NCI-H2107 (cell line): ENCODE measurements around the gene ADISSP.

Source experiments
- DNase-seq: peaks from one replicate; lab custom pipeline; 2025; lab: John Stamatoyannopoulos, UW

ADISSP gene

DNA sequence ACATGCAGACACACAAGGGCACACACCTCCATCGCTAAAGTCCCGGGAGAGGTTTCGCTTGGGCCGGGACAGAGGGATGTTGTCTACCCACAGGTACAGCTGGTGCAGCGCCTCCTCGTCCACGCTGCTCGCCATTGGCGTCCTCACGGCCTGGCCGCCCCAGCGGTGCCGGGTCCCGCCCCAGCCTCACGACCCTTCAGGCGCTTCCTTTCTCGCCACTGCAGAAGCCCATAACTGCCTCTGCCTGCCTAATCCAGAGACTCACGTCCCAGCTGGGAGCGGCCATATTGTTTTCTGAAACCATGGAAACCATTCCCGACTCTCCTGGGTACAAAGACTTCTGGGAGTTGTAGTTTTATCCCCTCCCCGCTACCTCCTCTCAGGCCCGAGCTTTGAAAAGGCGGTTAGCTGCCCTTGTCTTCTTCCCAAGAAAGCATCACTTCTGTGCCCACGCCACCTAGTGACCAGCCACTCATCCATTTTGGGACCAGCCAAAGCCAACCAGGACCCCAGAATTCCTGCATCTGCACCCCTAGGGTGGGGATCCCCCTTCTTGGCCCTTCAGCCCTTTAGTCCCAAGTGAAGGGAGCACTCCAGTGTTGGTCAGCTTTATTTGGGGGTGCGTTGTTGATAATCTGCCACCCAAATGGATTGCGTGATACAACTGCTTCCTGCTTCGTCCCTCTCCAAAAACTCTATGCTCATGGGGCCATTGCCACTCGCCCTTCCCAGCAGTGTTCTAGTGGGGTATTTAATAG is 13.8 kb upstream of the ADISSP start, which contains the start of gene SPEF1:
TSS of gene SPEF1 (minus strand) at position 296 of the 758 bp plus-strand sequence. CDS start at position 135, 161 bp downstream.
- DNase-seq, result peak; percentile 58

DNA sequence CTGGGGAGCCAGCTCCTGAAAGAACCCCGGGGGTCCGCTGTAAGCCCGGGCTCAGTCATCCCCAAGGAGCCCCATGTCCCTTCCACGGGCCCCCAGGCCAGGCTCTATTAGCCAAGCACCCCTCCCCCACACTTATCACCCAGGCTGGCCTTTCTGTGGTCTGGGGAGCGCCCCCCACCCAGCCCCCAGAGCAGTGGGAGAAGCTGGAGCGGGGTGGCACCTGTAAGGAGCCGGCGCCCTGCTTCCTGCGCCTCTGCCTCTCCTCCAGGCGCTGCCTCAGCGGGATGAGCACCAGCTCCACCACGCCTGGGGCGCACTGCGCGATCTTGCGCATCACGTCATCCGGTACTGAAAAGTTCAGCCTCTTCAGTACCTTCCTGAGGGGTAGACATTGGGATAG is 11.4 kb upstream of the ADISSP start:
- no peak for DNase-seq

DNA sequence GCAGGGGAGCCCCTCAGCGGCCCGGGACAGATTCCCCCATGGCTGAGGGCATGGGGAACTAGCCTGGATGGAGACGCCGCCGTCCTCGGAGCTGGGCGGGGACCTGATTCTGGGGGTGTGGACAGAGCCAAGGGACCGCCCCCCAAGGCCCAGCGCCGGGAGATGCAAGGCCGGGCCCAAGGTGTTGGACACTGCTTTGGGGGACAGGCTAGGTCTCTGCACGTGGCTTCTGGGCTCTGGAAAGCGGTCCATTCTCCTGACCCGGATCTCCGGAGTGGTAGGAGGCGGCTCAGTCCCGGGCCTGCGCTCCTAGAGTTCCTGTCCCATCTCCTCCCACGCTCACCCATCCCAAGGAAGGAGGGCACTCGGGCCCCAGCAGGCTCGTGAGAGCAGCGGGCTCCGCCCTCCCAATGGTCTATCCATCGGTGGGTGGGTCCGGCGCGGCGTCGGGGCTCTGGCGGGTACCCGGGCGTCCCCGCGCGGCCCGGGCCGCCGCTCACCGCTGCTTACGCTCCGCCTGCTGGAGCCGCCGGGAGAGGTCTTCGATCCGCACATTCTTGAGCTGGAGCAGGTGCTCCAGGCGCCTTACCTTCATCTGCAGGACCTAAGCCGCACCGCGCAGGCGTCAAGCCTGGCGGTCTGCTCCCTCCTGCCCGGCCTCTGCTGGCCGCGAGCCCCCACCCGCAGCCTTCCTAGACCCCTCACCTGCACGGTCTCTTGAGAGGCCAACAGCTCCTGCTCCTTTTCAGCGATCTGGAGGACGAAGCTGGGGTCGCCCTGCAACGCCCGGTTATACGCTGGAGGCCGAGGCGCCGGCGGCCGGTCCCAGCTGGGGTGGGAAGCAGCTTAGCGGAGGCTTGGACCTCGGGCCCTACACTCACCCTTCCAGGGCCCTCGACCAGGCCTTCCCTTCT is 10.4 kb upstream of the ADISSP start:
- no peak for DNase-seq

DNA sequence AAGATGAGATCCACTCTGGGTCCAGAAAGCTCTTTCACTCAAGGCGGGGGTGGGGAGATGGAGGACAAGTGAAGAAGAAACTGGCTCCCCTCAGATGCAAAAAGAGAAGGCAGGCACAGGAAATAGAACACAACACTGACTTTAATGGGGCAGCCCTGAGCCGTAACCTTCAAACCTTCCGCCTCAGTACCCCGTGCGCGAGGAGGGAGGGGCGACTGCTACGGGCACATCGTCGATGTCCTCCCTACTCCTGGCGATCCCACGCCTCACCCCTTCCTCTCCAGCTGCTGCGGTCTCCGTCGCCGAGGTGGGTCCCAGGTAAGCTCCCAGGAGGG is 9.8 kb upstream of the ADISSP start:
- no peak for DNase-seq

DNA sequence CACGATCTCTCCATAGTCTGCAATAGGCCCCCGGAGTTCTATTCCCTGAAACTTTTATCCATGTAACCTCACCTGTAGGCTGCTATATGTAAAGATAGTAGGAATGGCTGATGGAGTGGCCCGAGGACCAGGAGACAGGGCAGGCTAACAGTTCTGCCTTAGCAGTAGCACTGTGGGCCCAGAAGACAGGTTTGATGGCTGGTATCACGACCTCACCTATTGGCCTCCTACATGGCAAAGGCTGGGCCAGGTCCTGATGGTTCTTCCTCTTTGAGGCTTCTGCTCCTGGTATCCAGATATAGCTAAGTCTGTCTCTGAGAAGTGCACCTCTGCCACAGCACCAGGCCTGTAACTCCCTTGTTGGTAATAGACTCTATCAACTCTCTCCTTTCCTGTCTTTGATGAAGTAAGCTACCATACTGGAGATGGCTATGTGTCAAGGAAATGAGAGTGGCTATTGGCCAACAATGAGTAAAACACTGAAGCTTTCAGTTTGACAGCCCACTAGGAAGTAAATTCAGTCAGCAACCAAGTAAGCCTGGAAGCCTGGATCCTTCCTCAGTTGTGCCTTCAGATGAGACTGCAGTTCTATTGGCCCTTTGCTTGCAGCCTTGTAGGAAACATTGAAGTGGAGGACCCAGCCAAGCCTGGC is 8.0 kb upstream of the ADISSP start:
- no peak for DNase-seq

DNA sequence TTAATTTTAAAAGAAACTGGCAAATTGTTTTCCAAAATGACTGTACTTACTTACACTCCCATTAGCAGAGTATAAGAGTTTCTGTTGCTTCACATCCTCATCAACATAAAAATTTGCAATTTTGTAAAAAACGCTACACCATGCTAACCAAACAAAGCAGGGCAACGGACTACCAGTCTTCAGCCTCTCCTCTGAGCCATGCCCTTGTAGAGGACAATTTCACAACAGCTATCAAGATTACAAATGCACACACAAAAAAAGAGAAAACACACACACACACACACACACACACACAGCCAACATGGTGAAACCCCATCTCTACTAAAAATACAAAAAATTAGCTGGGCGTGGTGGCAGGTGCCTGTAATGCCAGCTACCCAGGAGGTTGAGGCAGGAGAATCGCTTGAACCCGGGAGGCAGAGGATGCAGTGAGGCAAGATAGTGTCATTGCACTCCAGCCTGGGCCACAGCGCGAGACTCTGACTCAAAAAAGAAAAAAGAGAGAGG is 4.1 kb upstream of the ADISSP start:
- DNase-seq, result no peak

DNA sequence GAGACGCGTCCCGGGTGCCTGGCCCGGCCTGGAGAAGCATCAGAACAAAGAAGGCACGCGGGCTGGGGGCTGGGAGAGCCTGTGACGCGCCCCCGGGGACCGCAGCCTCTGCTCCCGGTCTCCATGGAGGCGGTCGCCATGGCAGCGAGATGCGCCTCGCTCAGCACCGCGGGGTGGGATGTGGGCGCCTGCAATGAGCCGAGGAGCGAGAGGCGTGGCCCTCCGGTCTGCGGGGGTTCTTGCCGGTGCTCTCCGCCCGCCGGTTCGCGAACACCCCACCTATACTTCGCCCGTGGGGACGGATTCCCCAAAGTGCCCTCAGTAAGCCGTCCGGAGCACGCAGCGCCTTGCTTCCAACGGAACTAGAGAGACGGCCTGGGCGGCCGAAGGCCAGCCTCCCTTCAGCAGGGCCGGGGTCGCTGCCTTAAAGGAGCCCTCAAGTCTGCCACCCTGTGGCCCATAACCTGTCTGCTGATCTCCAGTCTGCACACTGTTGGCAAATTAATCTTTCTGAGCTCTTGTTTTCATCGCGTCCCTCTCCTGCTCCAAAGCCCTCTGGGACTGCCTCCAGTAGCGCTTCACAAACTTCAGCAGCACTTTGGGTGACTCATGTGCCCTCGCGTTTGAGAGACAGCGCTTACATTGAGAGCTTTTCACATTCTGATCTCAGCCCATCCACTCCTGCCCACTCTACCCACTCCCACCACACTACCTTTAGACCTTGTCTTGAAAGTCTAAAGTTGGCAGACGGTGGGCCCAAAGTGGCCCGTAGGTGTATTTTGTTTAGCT is 983 bp upstream of the ADISSP start:
- no peak for DNase-seq

DNA sequence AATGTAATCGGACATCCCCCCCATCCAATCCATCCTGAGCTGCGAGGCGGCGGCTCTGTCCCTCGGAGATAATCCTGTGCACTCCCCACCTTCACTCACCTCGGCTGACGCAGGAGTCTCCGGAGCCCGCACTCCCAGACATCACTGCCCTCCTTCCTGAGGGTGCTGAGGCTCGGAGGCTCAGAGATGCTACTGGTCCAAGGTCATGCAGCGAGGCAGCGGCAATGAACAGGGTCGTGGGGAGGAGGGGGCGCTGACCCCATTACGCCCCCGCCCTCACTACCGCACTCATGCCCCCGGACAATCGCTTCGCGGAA is 485 bp downstream of the ADISSP start:
- DNase-seq, result no peak

DNA sequence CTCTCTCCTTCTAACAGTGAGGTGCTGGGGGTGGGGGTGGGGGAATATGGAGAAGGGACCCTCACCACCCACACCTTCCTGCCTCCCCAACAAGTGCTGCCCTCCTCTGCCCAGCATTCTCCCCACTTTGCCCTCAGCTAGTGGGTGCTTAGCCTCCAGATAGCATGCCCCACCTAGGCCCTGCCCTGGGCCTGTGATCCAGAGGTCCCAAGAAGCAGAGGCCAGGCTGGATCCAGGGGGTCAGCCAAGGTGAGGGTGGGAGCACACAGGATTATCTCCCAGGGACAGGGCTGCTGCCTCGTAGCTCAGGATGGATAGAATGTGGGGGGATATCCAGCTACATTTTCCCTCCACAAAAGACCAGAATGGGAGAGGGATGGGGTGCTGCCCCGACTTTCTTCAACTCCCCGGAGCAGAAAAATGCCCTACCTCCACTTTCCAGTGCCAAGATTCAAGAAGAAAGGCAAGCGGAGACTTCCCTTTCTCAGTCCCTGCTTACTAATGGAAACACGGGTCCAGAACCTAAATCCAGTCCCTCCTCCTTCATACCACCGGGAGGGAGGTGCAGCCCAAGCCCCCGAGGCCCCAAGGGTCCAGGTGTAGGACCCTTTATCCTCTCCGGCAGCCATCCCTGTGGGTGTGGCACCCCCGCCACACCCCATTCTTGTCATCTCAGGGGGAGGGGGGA is 987 bp downstream of the ADISSP start:
- DNase-seq, result no peak

DNA sequence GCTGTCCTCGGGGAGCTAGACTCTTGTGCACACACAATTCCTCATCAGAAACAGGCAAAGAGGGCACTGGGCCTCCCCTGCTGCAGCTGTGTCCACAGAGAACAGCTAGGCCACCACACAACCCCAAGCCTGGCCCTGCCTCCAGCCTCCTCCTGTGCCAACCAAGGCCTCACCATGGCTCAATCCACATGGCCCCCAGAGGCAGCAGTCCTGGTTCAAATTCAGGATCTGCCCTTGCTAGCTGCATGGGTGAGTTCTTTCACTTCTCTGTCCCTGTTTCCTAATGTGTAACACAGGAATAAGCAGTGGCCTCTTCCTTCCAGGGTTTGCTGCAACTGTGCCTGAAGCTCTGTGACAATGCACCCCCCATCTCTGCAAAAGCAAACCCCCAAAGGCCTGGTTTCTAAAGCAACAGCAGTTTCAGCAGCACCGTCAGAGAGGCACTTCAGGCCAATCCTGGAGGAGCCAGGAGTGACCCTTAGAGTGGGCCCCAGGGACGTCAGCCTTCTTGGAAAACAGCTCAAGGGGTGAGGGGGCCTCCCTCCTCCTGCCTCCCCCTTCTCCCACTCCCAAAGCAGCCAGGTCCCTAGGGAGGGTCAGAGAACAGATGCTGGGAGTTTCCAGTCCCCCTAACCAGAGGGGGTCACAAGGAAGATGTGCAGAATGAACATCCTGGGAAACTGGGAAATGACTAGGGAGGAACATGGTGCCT is 2.2 kb downstream of the ADISSP start:
- DNase-seq, result no peak

DNA sequence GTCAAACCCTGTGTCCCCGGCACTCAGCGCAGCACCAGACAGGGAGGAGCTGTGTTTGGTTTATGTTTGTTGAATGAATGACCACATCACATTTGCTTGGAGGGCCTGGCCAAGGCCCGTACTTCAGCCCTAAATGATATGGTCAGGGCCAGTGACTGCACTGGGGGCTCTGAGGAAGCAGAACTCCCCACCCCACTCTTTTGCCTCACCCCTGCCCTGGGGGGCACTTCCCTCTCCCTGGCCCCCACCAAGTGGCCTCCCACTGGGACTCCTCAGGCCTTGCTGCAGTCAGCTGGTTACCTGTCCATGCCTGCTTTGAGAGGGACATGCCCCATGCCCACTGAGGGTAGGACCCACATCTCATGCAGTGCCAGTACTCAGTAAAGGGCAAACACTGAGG is 2.9 kb downstream of the ADISSP start:
- DNase-seq, result no peak

DNA sequence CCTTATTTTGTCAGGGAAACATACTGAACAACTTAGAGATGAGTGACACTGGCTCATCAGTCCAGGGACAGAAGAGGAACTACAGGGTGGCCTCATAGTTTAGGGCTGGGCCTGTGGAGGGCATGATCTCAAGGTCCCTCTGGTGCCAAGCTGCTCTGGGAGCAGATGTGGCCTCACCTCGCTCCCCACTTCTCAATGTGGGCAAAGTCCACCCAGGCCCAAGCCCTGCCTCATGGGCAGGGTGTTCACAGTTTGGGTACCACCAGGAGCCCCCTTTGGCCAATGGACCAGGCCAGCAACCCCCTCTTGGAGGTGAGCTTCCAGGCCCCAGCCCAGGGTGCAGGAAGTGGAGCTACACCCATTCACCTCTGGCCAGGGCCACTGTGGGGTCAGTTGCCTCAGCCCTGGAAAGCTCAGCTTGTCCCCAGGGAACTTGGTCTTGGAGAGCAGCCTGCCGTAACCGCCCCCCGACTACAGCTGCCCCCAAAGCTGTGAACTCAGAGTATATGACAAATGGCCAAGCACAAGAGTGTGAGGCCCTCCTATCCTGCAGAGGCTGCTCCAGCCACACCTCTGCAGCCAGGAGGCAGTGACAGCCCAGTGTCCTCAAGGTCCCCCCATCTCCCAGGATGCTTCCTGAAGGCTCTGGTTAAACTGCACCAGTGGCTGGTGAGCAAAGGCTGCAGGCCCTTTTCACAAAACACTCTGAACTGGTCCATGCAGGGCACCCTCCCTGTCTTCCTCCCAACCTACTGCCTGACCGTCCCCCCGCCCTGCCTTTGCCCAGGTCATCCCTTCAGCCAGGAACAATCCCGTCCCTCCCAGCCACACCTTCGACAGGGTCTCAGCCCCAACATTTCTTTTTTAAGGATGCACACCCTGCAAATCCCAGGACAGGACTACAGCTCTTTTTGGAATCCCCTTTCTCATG is 3.6 kb downstream of the ADISSP start:
- DNase-seq, result no peak

DNA sequence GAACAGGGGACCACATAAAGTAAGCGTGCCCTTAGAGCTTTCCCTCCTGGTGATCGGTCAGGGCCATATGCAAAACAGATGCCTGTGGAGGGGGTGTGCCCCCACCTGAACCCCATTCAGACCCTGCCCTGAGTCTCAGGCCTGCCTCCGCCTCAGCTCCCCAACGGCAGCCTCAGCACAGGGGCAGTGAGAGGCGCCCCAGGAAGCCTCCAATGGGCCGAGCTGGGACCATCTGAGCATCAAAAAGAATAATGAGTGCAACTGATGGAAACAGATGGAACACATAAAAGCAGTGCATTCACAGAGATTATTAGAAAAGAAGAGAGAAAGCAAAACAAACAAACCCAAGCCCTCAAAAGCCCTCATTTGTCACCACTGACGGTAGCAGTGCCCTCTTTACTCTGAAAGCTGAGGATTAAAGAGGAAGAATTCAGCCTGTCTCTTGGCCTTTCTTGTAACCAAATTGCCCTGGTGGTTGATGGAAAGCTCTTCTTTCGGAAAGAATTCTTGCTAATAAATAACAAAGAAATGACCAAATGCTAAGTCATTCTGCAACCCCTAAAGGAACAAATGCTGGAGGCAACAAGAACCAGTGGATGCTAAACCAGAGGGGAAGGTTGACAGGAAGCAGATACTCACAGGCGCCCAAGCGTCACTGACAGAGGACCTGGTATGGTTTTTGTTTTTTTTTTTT is 6.8 kb downstream of the ADISSP start:
- no peak for DNase-seq

DNA sequence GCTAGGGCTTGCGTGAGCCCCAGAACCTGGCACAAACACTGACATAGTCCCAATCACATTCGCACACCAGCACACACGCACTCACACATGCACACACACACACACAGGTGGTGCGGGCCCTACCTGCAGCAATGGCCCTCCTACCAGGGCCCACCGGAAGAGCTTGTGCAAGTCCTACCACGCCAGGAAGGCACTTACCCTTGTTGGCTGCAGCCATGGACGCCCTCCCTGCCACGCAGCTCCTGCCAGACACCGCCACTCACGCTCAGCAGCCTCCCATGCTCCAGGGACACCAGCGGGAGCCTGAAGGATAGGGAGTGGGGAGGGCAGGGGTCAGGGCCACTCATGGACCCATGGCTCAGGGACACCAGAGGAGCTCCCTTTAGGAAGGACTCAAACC is 7.7 kb downstream of the ADISSP start:
- DNase-seq, result no peak

DNA sequence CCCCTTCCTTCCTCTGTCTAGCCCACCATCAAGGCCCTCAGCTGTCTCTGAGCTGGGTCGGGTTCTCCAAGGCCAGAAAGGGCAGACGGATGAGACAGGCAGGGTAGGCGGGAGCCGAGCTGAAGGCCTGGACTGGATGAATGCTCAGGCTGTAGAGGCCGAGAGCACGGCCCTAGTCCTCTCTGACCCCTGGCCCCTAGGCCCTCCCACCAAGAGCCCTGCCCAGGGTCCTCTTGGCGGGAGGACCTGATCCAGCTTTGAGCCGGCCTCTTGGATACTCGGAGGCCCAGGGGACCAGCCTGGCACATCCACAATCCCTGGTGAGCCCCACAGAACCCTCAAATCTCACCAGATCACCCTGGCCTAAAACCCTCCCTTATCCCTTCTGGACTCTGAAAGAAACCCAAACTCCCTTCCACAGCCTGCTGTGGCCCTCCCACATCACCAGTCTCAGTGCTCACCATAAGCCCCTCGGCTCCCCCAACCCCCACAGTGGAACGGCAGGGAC is 8.2 kb downstream of the ADISSP start:
- no peak for DNase-seq

DNA sequence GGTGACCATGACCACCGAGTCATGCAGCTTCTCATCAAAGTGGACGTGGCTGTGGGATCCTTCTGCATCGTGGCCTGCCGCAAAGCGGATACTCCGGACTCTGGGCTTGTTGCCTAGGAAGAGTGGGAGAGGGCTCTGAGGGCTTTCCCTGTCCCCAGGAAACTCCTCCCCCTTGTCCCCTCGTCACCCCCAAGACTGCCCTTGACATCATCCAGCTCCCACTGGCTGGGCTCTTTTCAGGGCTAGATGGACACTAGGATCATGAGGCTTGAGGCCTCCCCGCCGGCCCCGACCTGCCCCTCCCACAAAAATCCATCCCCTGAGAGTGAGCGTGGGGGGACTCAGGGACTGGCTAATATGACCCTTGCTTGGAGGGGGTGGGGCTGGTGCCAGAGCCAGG is 9.0 kb downstream of the ADISSP start:
- DNase-seq, result no peak

DNA sequence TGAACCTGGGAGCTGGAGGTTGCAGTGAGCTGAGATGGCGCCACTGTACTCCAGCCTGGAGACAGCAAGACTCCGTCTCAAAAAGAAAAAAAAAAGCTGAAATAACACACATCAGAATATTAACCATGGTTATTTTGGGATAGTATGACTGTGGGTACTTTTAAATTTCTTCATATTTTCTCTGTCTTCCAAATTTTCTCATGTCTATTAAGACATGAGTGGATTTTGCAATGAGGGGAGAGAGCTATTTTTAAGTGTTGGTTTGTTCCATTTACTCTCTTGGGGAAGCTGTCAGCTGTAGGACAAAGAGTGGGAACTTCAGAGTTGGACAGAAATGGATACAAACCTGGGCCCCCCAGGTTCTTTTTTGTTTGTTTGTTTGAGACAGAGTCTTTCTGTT is 10.3 kb downstream of the ADISSP start:
- DNase-seq, result no peak

DNA sequence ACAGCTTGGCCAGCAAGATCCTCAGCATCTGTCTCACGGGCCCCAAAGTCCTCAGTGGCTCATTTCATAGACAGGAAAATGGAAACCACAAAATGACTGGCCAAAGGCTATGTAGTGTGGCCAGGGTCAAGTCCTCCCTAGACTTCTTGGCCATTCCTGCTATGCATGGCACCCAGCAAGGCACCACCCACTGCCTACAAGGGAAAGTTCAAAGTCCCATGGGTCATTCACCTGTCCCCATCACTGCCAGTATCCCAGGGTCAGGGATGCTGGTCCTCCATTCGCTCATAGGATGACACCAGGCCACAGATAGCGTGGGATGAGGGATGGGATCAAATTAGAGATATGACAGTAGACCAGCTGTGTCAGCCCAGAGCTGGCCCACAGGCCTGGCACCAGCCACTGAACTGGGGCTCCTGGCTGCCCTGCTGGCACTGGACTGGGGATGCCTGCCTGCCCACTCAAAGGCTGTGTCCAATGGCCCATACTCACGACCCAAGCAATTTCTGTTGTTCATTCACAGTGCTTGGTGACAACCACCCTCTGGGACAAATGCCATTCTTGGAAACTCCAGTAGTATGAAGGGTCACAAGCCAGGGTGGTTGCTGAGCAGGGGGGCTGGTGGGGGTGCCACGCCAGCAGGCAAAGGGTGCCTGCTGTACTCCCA is 11.6 kb downstream of the ADISSP start:
- no peak for DNase-seq
